GM12891 (cell line): ENCODE results near the gene GLTP.

ENCODE experiments used
- PAX5 ChIP-seq: IDR thresholded peaks from 2 replicates; pipeline ENCODE4 v1.6.1; 2011; ENCODE audit warnings: low read length, moderate library complexity, mild to moderate bottlenecking; ENCODE audit not compliant: insufficient read depth, severe bottlenecking
- POLR2A ChIP-seq: IDR thresholded peaks from 2 replicates; pipeline ENCODE4 v1.6.1; 2011; ENCODE audit warnings: low read depth, low read length, control low read depth
- SPI1 ChIP-seq: IDR thresholded peaks from 2 replicates; pipeline ENCODE4 v1.6.1; 2011; ENCODE audit warnings: low read depth, low read length, control low read depth

DNA sequence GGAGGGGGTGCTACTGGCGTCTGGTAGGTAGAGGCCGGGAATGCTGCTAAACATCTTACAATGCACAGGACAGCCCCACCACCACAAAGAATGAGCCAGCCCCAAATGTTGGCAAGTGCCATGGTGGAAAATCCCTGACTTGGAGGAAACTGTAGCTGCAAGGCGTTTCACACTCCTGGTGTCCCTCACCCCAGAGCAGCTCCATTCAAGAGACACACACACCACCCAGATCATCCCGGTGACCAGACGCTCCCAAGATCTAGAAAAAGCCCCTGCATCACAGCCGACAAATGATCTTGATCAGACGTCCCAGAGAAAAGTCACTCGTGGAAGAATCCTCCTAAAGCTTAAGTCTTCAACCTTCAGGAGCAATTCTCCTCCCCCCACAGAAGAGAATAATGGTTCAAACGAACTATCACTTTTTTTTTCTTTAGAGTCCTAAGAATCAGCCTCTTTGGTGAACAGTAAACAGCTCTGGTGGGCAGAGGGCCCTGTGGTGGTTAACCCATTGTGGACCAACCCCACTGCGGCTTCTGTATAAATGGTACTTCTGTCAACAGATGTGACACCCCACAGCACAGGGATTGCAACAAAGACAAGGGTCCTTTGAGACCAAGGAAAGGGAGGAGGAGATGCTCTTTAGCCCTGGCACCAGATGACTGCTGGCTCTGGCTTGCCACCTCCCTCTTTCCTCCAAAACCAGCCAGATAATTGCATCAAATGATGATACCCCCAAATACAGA, 2.7 kb downstream of the GLTP start:
- no peak for TF ChIP-seq POLR2A
- no peak for TF ChIP-seq SPI1
- TF ChIP-seq PAX5: no peak
